ENCODE measurements around the gene FGF18. TPM values are rescaled to one million over a fixed set of nuclear protein-coding genes. Genes with fewer than 3 reads are reported as not detected.

FGF18 gene
- total RNA-seq, 4 donors from 2014 or later = 0.66 to 0.91 (median 0.86) TPM; not detected in 1

- no peak for DNase-seq (ENCODE audit: extremely low spot score)
- over 99% methylated on average over 10 of the region's 12 CpGs for WGBS
- Histone ChIP-seq H3K27me3 (no peaks in the 10 kb centered on the region), H3K36me3 (no peaks in the 10 kb centered on the region), H3K9me3 (peaks cover 0 to under 1% (median 0%) of the 10 kb centered on the region in 4 donors), H3K4me3 (no peak overlapping the region), H3K27ac (replicated peaks in 1 of 4) (no peak overlapping the region), H3K4me1 (no peaks in the 10 kb centered on the region)
- TF ChIP-seq POLR2A (IDR thresholded peaks at IDR 0.05; ENCODE audit: low read depth) = no peak
- TF ChIP-seq POLR2AphosphoS5 (IDR thresholded peaks at IDR 0.05) = no peak
- no peak for TF ChIP-seq EP300 (IDR thresholded peaks at IDR 0.05)
- TF ChIP-seq CTCF (IDR thresholded peaks at IDR 0.05) = no peak
- intact Hi-C loops (cut with DNase I) = no loop called here
These were observed 47.7 kb downstream of the FGF18 start for GRCh38 chr5:171467107-171467506.

- no peak for TF ChIP-seq CTCF (IDR thresholded peaks at IDR 0.05)
- no peak for TF ChIP-seq EP300 (IDR thresholded peaks at IDR 0.05)
- no peak for TF ChIP-seq POLR2A (IDR thresholded peaks at IDR 0.05; ENCODE audit: low read depth)
- TF ChIP-seq POLR2AphosphoS5 (IDR thresholded peaks at IDR 0.05) = no peak
- H3K36me3 ChIP-seq = no peaks in the 10 kb centered on the region
- H3K27me3 ChIP-seq = no peaks in the 10 kb centered on the region
- WGBS = 84% methylated on average over 4 of the region's 4 CpGs
- DNase-seq (ENCODE audit: extremely low spot score) = no peak
- no peak overlapping the region for H3K4me3 ChIP-seq
- H3K4me1 ChIP-seq = no peaks in the 10 kb centered on the region
- intact Hi-C loops (cut with DNase I) = no loop called here
- H3K9me3 ChIP-seq = peaks cover 0 to 8% (median 0%) of the 10 kb centered on the region in 4 donors
- H3K27ac ChIP-seq (replicated peaks in 1 of 4) = no peak overlapping the region
These were observed 49.9 kb downstream of the FGF18 start for GRCh38 chr5:171469326-171469725.

DNA sequence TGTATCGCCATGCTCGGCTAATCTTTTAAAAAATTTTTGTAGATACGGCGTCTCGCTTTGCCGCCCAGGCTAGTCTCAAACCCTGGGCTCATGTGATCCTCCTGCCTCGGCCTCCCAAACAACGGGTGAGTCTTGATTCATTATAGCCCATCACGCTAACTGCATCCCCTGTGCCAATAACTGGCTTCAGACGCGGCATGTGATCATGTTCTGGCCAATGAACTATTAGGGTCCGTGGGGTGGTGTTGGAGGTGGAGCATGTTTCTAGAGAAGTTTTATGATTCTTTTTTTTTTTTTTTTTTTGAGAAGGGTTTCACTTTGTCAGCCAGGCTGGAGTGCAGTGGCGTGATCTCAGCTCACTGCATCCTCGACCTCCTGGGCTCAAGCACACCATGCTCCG lies 51.0 kb downstream of the FGF18 start:
- no peak for DNase-seq (ENCODE audit: extremely low spot score)
- intact Hi-C loops (cut with DNase I) = no loop called here
- Histone ChIP-seq H3K27me3 (no peaks in the 10 kb centered on the region), H3K4me1 (no peaks in the 10 kb centered on the region), H3K27ac (replicated peaks in 1 of 4) (no peak overlapping the region), H3K4me3 (no peak overlapping the region), H3K36me3 (no peaks in the 10 kb centered on the region), H3K9me3 (peaks cover 0 to 8% (median 0%) of the 10 kb centered on the region in 4 donors)
- no peak for TF ChIP-seq POLR2A (IDR thresholded peaks at IDR 0.05; ENCODE audit: low read depth)
- TF ChIP-seq CTCF (IDR thresholded peaks at IDR 0.05) = no peak
- no peak for TF ChIP-seq POLR2AphosphoS5 (IDR thresholded peaks at IDR 0.05)
- no peak for TF ChIP-seq EP300 (IDR thresholded peaks at IDR 0.05)
- WGBS = 92% methylated on average over 15 of the region's 15 CpGs

DNA sequence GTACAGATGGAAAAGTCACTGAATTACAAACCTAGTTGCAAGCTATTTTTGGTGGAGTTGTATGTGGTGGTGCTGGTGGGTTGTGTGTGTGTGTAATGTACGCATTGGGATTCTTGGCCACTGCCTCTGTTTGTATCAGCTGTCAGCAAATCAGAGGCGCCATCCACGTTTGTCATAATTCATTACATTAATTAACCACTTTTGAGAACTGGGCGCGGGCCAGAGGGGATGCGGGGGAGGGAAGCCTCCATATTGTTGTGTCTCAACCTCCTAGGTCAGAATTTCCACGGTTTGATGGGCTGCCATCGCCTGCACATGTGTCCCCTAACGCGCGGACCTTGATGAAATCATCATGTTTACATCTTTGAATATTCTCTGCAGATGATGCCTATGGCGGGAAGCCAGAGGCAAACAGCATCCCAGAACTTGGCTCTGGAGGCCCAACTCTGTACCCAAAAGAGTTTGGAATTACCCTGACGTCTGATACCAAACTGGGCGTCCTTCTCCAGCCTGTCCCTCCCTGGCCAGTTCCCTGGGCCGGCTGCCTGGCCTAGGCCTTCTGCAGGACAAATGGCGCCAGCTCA lies 54.9 kb downstream of the FGF18 start:
- TF ChIP-seq CTCF (IDR thresholded peaks at IDR 0.05) (no peak), POLR2A (IDR thresholded peaks at IDR 0.05; ENCODE audit: low read depth) (no peak), EP300 (IDR thresholded peaks at IDR 0.05) (no peak), POLR2AphosphoS5 (IDR thresholded peaks at IDR 0.05) (no peak)
- 88% methylated on average over 15 of the region's 16 CpGs for WGBS
- intact Hi-C loops (cut with DNase I) = no loop called here
- H3K36me3 ChIP-seq = no peaks in the 10 kb centered on the region
- no peaks in the 10 kb centered on the region for H3K27me3 ChIP-seq
- no peak overlapping the region for H3K4me3 ChIP-seq
- H3K9me3 ChIP-seq = peaks cover 0 to 8% (median 0%) of the 10 kb centered on the region in 4 donors
- DNase-seq (ENCODE audit: extremely low spot score) = no peak
- H3K4me1 ChIP-seq = no peaks in the 10 kb centered on the region
- H3K27ac ChIP-seq (replicated peaks in 1 of 4) = no peak overlapping the region

- Histone ChIP-seq H3K27me3 (peaks cover 0 to 3% (median 0%) of the 10 kb centered on the region in 4 donors), H3K27ac (replicated peaks in 1 of 4) (no peak overlapping the region), H3K9me3 (peaks cover 0 to 8% (median 0%) of the 10 kb centered on the region in 4 donors), H3K4me3 (no peak overlapping the region), H3K4me1 (no peaks in the 10 kb centered on the region), H3K36me3 (no peaks in the 10 kb centered on the region)
- DNase-seq (ENCODE audit: extremely low spot score) = no peak
- TF ChIP-seq CTCF (IDR thresholded peaks at IDR 0.05) (no peak), POLR2AphosphoS5 (IDR thresholded peaks at IDR 0.05) (no peak), POLR2A (IDR thresholded peaks at IDR 0.05; ENCODE audit: low read depth) (no peak), EP300 (IDR thresholded peaks at IDR 0.05) (no peak)
- intact Hi-C loops (cut with DNase I) = no loop called here
These were observed 56.1 kb downstream of the FGF18 start for GRCh38 chr5:171475596-171475995.
